D721Med (cell line): Measurements from ENCODE around the gene TCEAL3.
"Not testable (repeated sequence)": the region's sequence is repeated elsewhere in the genome, so short reads cannot be mapped to it uniquely, and the experiment has no call there.

ENCODE experiments used
- DNase-seq: peaks from one replicate; pipeline ENCODE4 v3.0.0; 2011; ENCODE audit warnings: low spot score; ENCODE audit not compliant: insufficient read length
- FAIRE-seq: peaks from 2 replicates; lab custom pipeline; 2011; peaks lifted over from hg19 to GRCh38; lab: Jason Lieb, UNC
- TF ChIP-seq, protein P1 (sequence below): IDR thresholded peaks from 2 replicates; pipeline ENCODE4 v1.5.1; 2012; ENCODE audit warnings: mild to moderate bottlenecking, control low read depth; ENCODE audit not compliant: insufficient read depth; ENCODE audit errors: missing control alignments

Gene TCEAL3

DNA sequence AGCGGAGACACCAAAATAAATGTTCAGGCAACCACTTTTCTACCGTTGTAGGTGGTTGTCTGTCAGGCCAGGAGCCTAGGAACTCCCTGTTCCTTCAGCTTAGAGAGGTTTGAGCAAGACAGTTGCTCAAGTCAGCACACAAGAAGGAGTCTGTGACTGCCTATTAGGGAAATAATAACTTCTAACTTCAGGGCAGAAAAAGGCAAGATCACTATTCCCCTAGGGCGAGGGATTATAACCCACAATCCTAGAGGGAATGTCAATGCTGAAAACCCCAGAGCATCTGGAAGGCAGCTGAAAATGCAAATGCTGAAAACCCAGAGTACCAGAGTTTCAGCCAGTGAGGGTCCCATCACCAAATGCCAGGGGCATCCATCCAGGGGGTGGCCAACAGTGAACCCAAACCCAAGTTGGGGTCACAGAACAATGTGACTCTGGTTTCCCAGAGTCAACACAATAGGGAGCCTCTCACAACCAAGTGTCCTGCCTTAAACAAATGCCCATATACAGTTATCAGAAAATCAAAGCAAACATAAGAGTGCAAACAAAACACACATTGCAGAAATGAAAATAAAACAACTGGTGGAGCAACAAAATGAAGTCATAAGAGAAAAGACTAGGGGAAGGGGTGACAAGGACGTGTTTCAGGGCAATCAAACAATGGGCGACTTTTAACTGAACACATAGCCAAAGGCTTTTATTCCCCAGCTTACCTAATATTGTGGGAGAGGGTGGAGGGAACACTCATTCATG, 51.1 kb downstream of the TCEAL3 start:
- TF ChIP-seq, protein P1, sequence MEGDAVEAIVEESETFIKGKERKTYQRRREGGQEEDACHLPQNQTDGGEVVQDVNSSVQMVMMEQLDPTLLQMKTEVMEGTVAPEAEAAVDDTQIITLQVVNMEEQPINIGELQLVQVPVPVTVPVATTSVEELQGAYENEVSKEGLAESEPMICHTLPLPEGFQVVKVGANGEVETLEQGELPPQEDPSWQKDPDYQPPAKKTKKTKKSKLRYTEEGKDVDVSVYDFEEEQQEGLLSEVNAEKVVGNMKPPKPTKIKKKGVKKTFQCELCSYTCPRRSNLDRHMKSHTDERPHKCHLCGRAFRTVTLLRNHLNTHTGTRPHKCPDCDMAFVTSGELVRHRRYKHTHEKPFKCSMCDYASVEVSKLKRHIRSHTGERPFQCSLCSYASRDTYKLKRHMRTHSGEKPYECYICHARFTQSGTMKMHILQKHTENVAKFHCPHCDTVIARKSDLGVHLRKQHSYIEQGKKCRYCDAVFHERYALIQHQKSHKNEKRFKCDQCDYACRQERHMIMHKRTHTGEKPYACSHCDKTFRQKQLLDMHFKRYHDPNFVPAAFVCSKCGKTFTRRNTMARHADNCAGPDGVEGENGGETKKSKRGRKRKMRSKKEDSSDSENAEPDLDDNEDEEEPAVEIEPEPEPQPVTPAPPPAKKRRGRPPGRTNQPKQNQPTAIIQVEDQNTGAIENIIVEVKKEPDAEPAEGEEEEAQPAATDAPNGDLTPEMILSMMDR, result no peak
- FAIRE-seq (no peak), DNase-seq (no peak)

DNA sequence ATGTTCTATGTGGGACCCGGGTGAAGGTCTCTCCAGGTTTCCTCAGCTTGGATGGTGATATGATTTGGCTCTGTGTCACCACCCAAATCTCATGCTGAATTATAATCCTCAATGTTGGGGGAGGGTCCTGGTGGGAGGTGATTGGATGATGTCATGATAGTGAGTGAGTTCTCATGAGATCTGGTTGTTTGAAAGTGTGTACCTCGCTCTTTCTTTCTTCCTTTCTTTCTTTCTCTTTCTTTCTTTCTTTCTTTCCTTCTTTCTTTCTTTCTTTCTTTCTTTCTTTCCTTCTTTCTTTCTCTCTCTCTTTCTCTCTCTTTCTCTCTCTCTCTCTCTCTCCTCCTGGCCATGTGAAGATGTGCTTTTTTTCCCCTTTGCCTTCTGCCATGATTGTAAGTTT, 51.7 kb downstream of the TCEAL3 start:
- FAIRE-seq, DNase-seq: not testable (repeated sequence)
